Measurements from ENCODE around the gene RP2.

DNA sequence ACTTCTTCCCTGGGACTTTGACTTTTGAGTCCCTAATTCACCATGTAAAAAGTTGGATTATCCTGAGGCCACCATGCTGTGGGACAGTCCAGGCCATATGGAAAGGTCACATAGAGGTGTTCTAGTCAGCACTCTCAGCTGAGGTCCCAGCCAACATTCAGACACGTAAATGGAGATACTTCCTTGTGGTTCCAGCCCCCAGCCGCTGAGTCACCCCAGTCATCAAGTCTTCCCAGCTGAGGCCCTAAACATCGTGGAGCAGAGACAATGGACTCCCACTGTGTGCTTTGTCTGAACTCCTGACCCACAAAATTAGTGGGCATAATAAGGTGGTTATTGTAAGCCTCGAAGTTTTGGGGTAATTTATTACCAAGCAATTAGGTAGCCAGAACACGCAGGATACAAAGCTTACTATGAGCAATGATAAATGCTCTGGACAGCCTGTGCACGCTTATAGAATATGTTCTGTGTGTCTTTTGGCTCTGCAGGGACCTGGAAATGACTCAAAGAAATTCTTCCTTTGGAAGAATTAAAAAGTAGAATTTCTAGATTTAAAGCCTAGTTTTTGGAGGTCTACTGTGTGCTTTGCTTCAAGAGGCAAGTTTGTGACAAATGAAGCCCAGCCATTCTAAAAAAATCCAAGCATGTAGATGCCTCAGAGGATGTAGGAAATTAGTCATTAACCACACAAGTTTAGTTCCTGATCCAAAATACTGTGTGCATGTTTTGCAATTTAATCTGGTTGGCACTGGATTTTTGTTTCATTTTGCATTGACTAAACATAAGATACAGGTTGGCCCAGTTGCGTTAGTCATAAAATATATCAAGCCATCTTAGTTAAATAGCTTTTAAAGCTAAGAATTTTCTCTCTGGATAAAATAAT, 44.7 kb upstream of the RP2 start:
- TF ChIP-seq, protein P1, sequence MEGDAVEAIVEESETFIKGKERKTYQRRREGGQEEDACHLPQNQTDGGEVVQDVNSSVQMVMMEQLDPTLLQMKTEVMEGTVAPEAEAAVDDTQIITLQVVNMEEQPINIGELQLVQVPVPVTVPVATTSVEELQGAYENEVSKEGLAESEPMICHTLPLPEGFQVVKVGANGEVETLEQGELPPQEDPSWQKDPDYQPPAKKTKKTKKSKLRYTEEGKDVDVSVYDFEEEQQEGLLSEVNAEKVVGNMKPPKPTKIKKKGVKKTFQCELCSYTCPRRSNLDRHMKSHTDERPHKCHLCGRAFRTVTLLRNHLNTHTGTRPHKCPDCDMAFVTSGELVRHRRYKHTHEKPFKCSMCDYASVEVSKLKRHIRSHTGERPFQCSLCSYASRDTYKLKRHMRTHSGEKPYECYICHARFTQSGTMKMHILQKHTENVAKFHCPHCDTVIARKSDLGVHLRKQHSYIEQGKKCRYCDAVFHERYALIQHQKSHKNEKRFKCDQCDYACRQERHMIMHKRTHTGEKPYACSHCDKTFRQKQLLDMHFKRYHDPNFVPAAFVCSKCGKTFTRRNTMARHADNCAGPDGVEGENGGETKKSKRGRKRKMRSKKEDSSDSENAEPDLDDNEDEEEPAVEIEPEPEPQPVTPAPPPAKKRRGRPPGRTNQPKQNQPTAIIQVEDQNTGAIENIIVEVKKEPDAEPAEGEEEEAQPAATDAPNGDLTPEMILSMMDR (IDR thresholded peaks at IDR 0.05; ENCODE audit: low read length) = no peak
- no peak for TF ChIP-seq EZH2 (IDR thresholded peaks at IDR 0.05; ENCODE audit: borderline replicate concordance, low read length)

All from OCI-LY1 (cell line).